ENCODE data around the gene HBE1. TPM values are rescaled to one million over a fixed set of nuclear protein-coding genes. Genes with fewer than 3 reads are reported as not detected.

Gene HBE1
- polyA plus RNA-seq, 1 donor (not counting 4 experiments of a cell fraction or from before 2014, with no cell fraction given), result not detected

GRCh38 chr11:5235364-5236095 is 34.2 kb downstream of the HBE1 start:
- DNase-seq (ENCODE audit: low read depth, low spot score) (no peak), FAIRE-seq (no peak)
- no peak for TF ChIP-seq CTCF (optimal IDR thresholded peaks at IDR 0.05 in 1 of 3, IDR thresholded peaks at IDR 0.05 in 1 of 3, conservative IDR thresholded peaks at IDR 0.05 in 1 of 3; ENCODE audit: extremely low read depth in 1 of 3, insufficient read depth in 2 of 3, low read length in 3 of 3)
- no peak for TF ChIP-seq EZH2 (IDR thresholded peaks at IDR 0.05; ENCODE audit: low read length)
- no peaks in the 10 kb centered on the region for H3K4me1 ChIP-seq (ENCODE audit: control insufficient read depth, extremely low read depth, insufficient read depth, low read length)
- H3K9me3 ChIP-seq (ENCODE audit: control insufficient read depth, low read depth, low read length), result no peaks in the 10 kb centered on the region
- dilution Hi-C loops (cut with MboI; ENCODE audit: extremely low pct_ligation_motif_present, low sequenced_read_pairs), result no loop called here
- no peaks in the 10 kb centered on the region for H4K20me1 ChIP-seq (ENCODE audit: control insufficient read depth, extremely low read depth, insufficient read depth, low read length)
- H3K9ac ChIP-seq (ENCODE audit: control insufficient read depth, extremely low read depth, insufficient read depth, low read length), result no peak overlapping the region
- H3K79me2 ChIP-seq (ENCODE audit: control insufficient read depth, insufficient read depth, low read length), result no peaks in the 10 kb centered on the region
- no peak overlapping the region for H3K27ac ChIP-seq (ENCODE audit: control insufficient read depth, insufficient read depth, low read length)
- H3K36me3 ChIP-seq (ENCODE audit: control insufficient read depth in 2 of 2, extremely low read depth in 1 of 2, insufficient read depth in 2 of 2, low read length in 2 of 2), result no peaks in the 10 kb centered on the region
- no peaks in the 10 kb centered on the region for H3K9me1 ChIP-seq (ENCODE audit: control insufficient read depth, extremely low read depth, insufficient read depth, low read length)
- no peak overlapping the region for H3K4me3 ChIP-seq (ENCODE audit: control insufficient read depth in 2 of 3, extremely low read depth in 1 of 3, insufficient read depth in 2 of 3, low read depth in 1 of 3, low read length in 3 of 3)
- no peak overlapping the region for H3K4me2 ChIP-seq (ENCODE audit: control insufficient read depth, extremely low read depth, insufficient read depth, low read depth, low read length)
- no peak overlapping the region for H2AFZ ChIP-seq (ENCODE audit: control insufficient read depth, low read length)
- H3K27me3 ChIP-seq (ENCODE audit: control insufficient read depth, extremely low read depth, insufficient read depth, low read length), result no peaks in the 10 kb centered on the region

- H2AFZ ChIP-seq (ENCODE audit: control insufficient read depth, low read length), result no peak within 1 kb of the TSS
Measured at GRCh38 chr11:5234381-5234834, 35.3 kb downstream of the HBE1 start, which contains the start of gene HBD. HBD (minus strand) TSS chr11:5234483; CDS start chr11:5234433, 50 bp downstream.

More at GRCh38 chr11:5234381-5234834, 35.3 kb downstream of the HBE1 start, which contains the start of gene HBD:
- Histone ChIP-seq H3K27ac (ENCODE audit: control insufficient read depth, insufficient read depth, low read length) (no peak within 1 kb of the TSS), H3K4me3 (ENCODE audit: control insufficient read depth in 2 of 3, extremely low read depth in 1 of 3, insufficient read depth in 2 of 3, low read depth in 1 of 3, low read length in 3 of 3) (no peak within 1 kb of the TSS), H3K9me1 (ENCODE audit: control insufficient read depth, extremely low read depth, insufficient read depth, low read length) (no peaks in the 10 kb centered on the region), H3K9ac (ENCODE audit: control insufficient read depth, extremely low read depth, insufficient read depth, low read length) (no peak within 1 kb of the TSS), H3K27me3 (ENCODE audit: control insufficient read depth, extremely low read depth, insufficient read depth, low read length) (no peaks in the 10 kb centered on the region), H3K4me1 (ENCODE audit: control insufficient read depth, extremely low read depth, insufficient read depth, low read length) (no peaks in the 10 kb centered on the region), H4K20me1 (ENCODE audit: control insufficient read depth, extremely low read depth, insufficient read depth, low read length) (no peaks in the 10 kb centered on the region), H3K36me3 (ENCODE audit: control insufficient read depth in 2 of 2, extremely low read depth in 1 of 2, insufficient read depth in 2 of 2, low read length in 2 of 2) (no peaks in the 10 kb centered on the region), H3K79me2 (ENCODE audit: control insufficient read depth, insufficient read depth, low read length) (no peaks in the 10 kb centered on the region), H3K9me3 (ENCODE audit: control insufficient read depth, low read depth, low read length) (no peaks in the 10 kb centered on the region), H3K4me2 (ENCODE audit: control insufficient read depth, extremely low read depth, insufficient read depth, low read depth, low read length) (no peak within 1 kb of the TSS)
- FAIRE-seq, result no peak
- TF ChIP-seq CTCF (optimal IDR thresholded peaks at IDR 0.05 in 1 of 3, IDR thresholded peaks at IDR 0.05 in 1 of 3, conservative IDR thresholded peaks at IDR 0.05 in 1 of 3; ENCODE audit: extremely low read depth in 1 of 3, insufficient read depth in 2 of 3, low read length in 3 of 3) (no peak), EZH2 (IDR thresholded peaks at IDR 0.05; ENCODE audit: low read length) (no peak)
- dilution Hi-C loops (cut with MboI; ENCODE audit: extremely low pct_ligation_motif_present, low sequenced_read_pairs), result no loop called here
- DNase-seq (ENCODE audit: low read depth, low spot score), result no peak

All from keratinocyte (primary cell).